Fibroblast of lung (primary cell): ENCODE data around the gene MPP2. TPM values are rescaled to one million over a fixed set of nuclear protein-coding genes. Genes with fewer than 3 reads are reported as not detected.

ENCODE experiments used
- DNase-seq, 2 donors: peaks; one replicate each; pipeline versions ENCODE4 v3.0.0 to v3.0.0-alpha.2; 2010; ENCODE audit warnings: low read depth in 2 of 2
- H2AFZ ChIP-seq: 2 replicates; pipeline ENCODE4 v1.5.1; 2012; ENCODE audit warnings: low read length, control low read depth, inconsistent platforms
- H3K27ac ChIP-seq: 2 replicates; pipeline ENCODE4 v1.5.1; 2011; ENCODE audit warnings: low read length, control low read depth; ENCODE audit not compliant: insufficient read depth
- H3K27me3 ChIP-seq: 2 replicates; pipeline ENCODE4 v1.5.1; 2011; ENCODE audit warnings: mild to moderate bottlenecking, low read length; ENCODE audit not compliant: control insufficient read depth, insufficient read depth
- H3K36me3 ChIP-seq: 2 replicates; pipeline ENCODE4 v1.5.1; 2011; ENCODE audit warnings: low read length; ENCODE audit not compliant: control insufficient read depth, insufficient read depth
- H3K4me1 ChIP-seq: 2 replicates; pipeline ENCODE4 v1.5.1; 2011; ENCODE audit warnings: low read length; ENCODE audit not compliant: control insufficient read depth, insufficient read depth; ENCODE audit errors: extremely low read depth
- H3K4me2 ChIP-seq: 2 replicates; pipeline ENCODE4 v1.5.1; 2011; ENCODE audit warnings: low read length, control low read depth; ENCODE audit not compliant: insufficient read depth; ENCODE audit errors: extremely low read depth
- H3K4me3 ChIP-seq, 4 experiments: fragments of 200-600 bp in 1 of 4; sonication (generic) in 1 of 4; replicated peaks in 1 of 4; 2 replicates each; pipeline ENCODE4 v1.5.1; 2011 to 2016; ENCODE audit warnings: low read length in 4 of 4, low read depth in 3 of 4, mild to moderate bottlenecking in 3 of 4, control low read depth in 2 of 4, inconsistent platforms in 1 of 4, mixed read lengths in 1 of 4; ENCODE audit not compliant: insufficient read depth in 1 of 4; ENCODE audit errors: control extremely low read depth in 1 of 4
- H3K79me2 ChIP-seq: 2 replicates; pipeline ENCODE4 v1.5.1; 2012; ENCODE audit warnings: mild to moderate bottlenecking, low read length, inconsistent platforms; ENCODE audit not compliant: control insufficient read depth, insufficient read depth
- H3K9ac ChIP-seq: 2 replicates; pipeline ENCODE4 v1.5.1; 2011; ENCODE audit warnings: mild to moderate bottlenecking, low read length, control low read depth; ENCODE audit not compliant: insufficient read depth
- H3K9me3 ChIP-seq: 2 replicates; pipeline ENCODE4 v1.5.1; 2012; ENCODE audit warnings: low read depth, low read length; ENCODE audit not compliant: control insufficient read depth, insufficient read depth
- H4K20me1 ChIP-seq: 2 replicates; pipeline ENCODE4 v1.5.1; 2011; ENCODE audit warnings: low read length; ENCODE audit not compliant: control insufficient read depth, insufficient read depth; ENCODE audit errors: extremely low read depth
- EZH2 ChIP-seq: IDR thresholded peaks from 2 replicates; pipeline ENCODE4 v1.5.1; 2012; ENCODE audit warnings: low read length, control low read depth, mild to moderate bottlenecking; ENCODE audit errors: missing control alignments
- polyA plus RNA-seq, 2 donors: library from polyadenylated mRNA; depleted of rRNA in 1 of 2; stranded (reverse) in 1 of 2; unstranded in 1 of 2; fragments of >200 nt; gene quantifications; 2 replicates each; pipeline ENCODE4 v1.2.1, GENCODE V29; 2011 to 2012; ENCODE audit warnings: missing spikeins in 1 of 2
- total RNA-seq: library from RNA; depleted of rRNA; stranded (reverse); fragments of >200 nt; gene quantifications from 2 replicates; pipeline ENCODE4 v1.2.1, GENCODE V29; 2014
- TF ChIP-seq, protein P1 (sequence below), 2 donors: IDR thresholded peaks in 1 of 2; conservative IDR thresholded peaks in 1 of 2; 1 replicate in 1 of 2; 2 replicates in 1 of 2; pipeline ENCODE4 v1.5.1; 2011 to 2012; ENCODE audit warnings: low read length in 2 of 2, control low read depth in 1 of 2, inconsistent platforms in 1 of 2, low read depth in 1 of 2, mild to moderate bottlenecking in 1 of 2

Gene MPP2
- total and polyA plus RNA-seq, 2 donors (not counting 1 experiment from before 2014, with no cell fraction given) = 1.2 to 2.1 TPM

GRCh38 chr17:43888548-43888947 is 18.8 kb downstream of the MPP2 start:
- no peak overlapping the region for H2AFZ ChIP-seq
- H3K36me3 ChIP-seq = no peaks in the 10 kb centered on the region
- no peaks in the 10 kb centered on the region for H3K27me3 ChIP-seq
- H3K27ac ChIP-seq = no peak overlapping the region
- no peak overlapping the region for H3K4me3 ChIP-seq
- no peak for TF ChIP-seq EZH2
- TF ChIP-seq, protein P1, sequence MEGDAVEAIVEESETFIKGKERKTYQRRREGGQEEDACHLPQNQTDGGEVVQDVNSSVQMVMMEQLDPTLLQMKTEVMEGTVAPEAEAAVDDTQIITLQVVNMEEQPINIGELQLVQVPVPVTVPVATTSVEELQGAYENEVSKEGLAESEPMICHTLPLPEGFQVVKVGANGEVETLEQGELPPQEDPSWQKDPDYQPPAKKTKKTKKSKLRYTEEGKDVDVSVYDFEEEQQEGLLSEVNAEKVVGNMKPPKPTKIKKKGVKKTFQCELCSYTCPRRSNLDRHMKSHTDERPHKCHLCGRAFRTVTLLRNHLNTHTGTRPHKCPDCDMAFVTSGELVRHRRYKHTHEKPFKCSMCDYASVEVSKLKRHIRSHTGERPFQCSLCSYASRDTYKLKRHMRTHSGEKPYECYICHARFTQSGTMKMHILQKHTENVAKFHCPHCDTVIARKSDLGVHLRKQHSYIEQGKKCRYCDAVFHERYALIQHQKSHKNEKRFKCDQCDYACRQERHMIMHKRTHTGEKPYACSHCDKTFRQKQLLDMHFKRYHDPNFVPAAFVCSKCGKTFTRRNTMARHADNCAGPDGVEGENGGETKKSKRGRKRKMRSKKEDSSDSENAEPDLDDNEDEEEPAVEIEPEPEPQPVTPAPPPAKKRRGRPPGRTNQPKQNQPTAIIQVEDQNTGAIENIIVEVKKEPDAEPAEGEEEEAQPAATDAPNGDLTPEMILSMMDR (conservative IDR thresholded peaks at IDR 0.05 in 1 of 2, IDR thresholded peaks at IDR 0.05 in 1 of 2; ENCODE audit: low read depth in 1 of 2, low read length in 2 of 2) = no peak
- H3K9me3 ChIP-seq = no peaks in the 10 kb centered on the region
- H3K4me2 ChIP-seq = no peak overlapping the region
- H4K20me1 ChIP-seq = no peaks in the 10 kb centered on the region
- H3K79me2 ChIP-seq = no peaks in the 10 kb centered on the region
- no peak overlapping the region for H3K9ac ChIP-seq
- H3K4me1 ChIP-seq = no peaks in the 10 kb centered on the region
- DNase-seq = no peak

DNA sequence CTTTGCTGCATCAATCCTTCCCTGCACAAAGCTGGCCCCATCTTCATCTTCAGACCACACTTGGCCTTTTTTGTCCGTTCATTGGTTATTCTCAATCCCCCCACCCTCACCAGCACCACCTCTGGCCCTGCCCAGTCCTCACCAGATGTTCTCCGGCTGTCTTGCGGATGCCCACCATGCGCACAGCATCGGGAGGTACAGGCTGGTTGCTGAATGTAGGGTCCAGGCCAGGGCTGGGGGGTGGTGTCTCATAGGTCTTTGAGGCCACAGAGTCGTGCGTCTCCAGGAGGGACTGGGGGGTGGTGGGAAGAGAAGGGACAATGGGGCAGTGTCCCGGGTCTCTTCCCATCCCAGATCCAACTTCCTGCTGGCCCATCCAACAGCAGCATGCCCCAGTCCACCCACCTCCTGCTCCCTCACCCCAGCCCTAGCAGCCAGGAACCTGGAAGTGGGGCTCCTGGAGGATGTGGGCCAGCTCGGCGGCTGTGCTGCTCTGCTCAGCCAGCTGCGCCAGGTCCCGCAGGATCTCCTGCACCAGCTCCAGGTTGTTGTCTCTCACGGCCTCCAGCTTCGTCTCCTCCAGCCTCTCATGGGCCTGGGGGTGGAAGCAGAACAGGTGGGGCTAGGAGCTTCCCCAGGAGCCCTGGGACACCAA is 24.4 kb downstream of the MPP2 start:
- no peak for DNase-seq
- Histone ChIP-seq H3K9me3 (no peaks in the 10 kb centered on the region), H3K27me3 (no peaks in the 10 kb centered on the region), H3K4me2 (no peak overlapping the region), H3K36me3 (no peaks in the 10 kb centered on the region), H3K4me3 (no peak overlapping the region), H3K4me1 (no peaks in the 10 kb centered on the region), H4K20me1 (no peaks in the 10 kb centered on the region), H2AFZ (no peak overlapping the region), H3K9ac (no peak overlapping the region), H3K79me2 (no peaks in the 10 kb centered on the region), H3K27ac (no peak overlapping the region)
- TF ChIP-seq, protein P1 (conservative IDR thresholded peaks at IDR 0.05 in 1 of 2, IDR thresholded peaks at IDR 0.05 in 1 of 2; ENCODE audit: low read depth in 1 of 2, low read length in 2 of 2) = no peak
- TF ChIP-seq EZH2 = no peak

- Histone ChIP-seq H3K4me3 (no peak overlapping the region), H3K4me1 (no peaks in the 10 kb centered on the region), H3K27me3 (no peaks in the 10 kb centered on the region), H3K36me3 (no peaks in the 10 kb centered on the region), H3K9me3 (no peaks in the 10 kb centered on the region), H3K9ac (no peak overlapping the region), H2AFZ (no peak overlapping the region), H3K4me2 (no peak overlapping the region), H4K20me1 (no peaks in the 10 kb centered on the region), H3K27ac (no peak overlapping the region), H3K79me2 (no peaks in the 10 kb centered on the region)
- DNase-seq = no peak
- TF ChIP-seq, protein P1 (conservative IDR thresholded peaks at IDR 0.05 in 1 of 2, IDR thresholded peaks at IDR 0.05 in 1 of 2; ENCODE audit: low read depth in 1 of 2, low read length in 2 of 2) = no peak
- no peak for TF ChIP-seq EZH2
Measured at GRCh38 chr17:43881758-43882505, 25.4 kb downstream of the MPP2 start.
